Right cardiac atrium (tissue), 5 donors: ENCODE results near the gene PLPP4. TPM values are rescaled to one million over a fixed set of nuclear protein-coding genes. Genes with fewer than 3 reads are reported as not detected.
"Not testable (repeated sequence)": the region's sequence is repeated elsewhere in the genome, so short reads cannot be mapped to it uniquely, and the experiment has no call there.

Experiments used
- ATAC-seq, 2 donors: fragments of 200-7000 bp; cut with Tn5 transposase; one replicate each; pipeline versions ENCODE4 v1.8.0 to v1.9.1; 2020; ENCODE audit warnings: moderate library complexity in 2 of 2, mild to moderate bottlenecking in 1 of 2
- DNase-seq, 3 donors: peaks; one replicate each; pipeline ENCODE4 v3.0.0-alpha.2; 2020
- H3K27ac ChIP-seq: one replicate; pipeline ENCODE4 v1.5.1; 2013; ENCODE audit warnings: mild to moderate bottlenecking, low read length, control low read depth, moderate library complexity
- H3K27me3 ChIP-seq: one replicate; pipeline ENCODE4 v1.6.1; 2013; ENCODE audit not compliant: control insufficient read depth, insufficient read depth
- H3K4me1 ChIP-seq: one replicate; pipeline ENCODE4 v1.6.1; 2013; ENCODE audit warnings: low read length; ENCODE audit not compliant: control insufficient read depth, insufficient read depth
- H3K4me3 ChIP-seq: one replicate; pipeline ENCODE4 v1.5.1; 2013; ENCODE audit warnings: low read length, control low read depth
- H3K9me3 ChIP-seq: one replicate; pipeline ENCODE4 v1.6.1; 2013; ENCODE audit warnings: low read length; ENCODE audit not compliant: control insufficient read depth
- WGBS: extraction: QIAGEN DNeasy Blood & Tissue Kit; methylation state at CpG from one replicate; pipeline ENCODE4 v1.1.7; 2013; 5-methylcytosine and 5-hydroxymethylcytosine counted together
- intact Hi-C, 4 donors: fragments of 100-400 bp; cut with DNase I; formaldehyde crosslinking; loops; one replicate each; pipeline versions ENCODE4 v1.11.0 to v1.14.0; 2022 to 2023
- polyA plus RNA-seq: library from polyadenylated mRNA; stranded (reverse); fragments of 200-250 nt; gene quantifications from one replicate; pipeline ENCODE4 v1.2.3, GENCODE V29; 2013
- total RNA-seq, 4 donors: library from RNA; stranded (reverse); fragmentation: NEBNext Ultra II Directional; extraction: Animal tissue kit (Norgen Biotek cat#: 25700); gene quantifications; one replicate each; pipeline ENCODE4 v1.2.1, GENCODE V29; 2021
- donor health status: healthy with polysubstance abuse.
- donor health status: DM: no; HTN: yes; CAD: no.
- donor health status: DM: no; HTN: no; CAD: no.
- donor health status: DM: no; HTN: yes; CAD: no; lungs with severe emphysema.
- donor health status: DM: yes; HTN: yes; CAD: no.

PLPP4 gene
- total and polyA plus RNA-seq, 5 donors, result 0.09 TPM; not detected in 4

DNA sequence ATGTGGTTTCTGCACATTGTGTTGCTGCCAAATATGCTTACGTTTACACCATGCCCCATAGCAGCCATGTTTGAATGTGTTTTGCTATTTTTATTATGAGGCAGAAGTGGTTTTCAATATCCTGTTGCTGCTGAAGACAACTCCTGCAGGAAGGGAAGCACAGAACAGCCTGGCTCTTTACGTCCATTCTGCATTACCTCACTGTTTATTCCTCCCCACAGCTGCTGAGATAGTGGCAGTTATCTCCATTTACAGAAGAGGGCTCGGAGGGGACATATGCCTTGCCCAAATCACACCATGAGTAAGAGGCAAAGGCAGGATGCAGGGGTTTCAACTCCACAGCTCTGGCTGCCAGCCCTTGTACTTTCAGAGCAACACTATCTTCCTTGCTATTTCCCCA, 35.3 kb downstream of the PLPP4 start:
- intact Hi-C loops, result no loop called here
- H3K9me3 ChIP-seq, result no peaks in the 10 kb centered on the region
- H3K27ac ChIP-seq, result no peak overlapping the region
- no peaks in the 10 kb centered on the region for H3K27me3 ChIP-seq
- DNase-seq (no peak), ATAC-seq (no peak)
- no peaks in the 10 kb centered on the region for H3K4me1 ChIP-seq
- WGBS, result 8% methylated on average over 3 of the region's 3 CpGs
- no peak overlapping the region for H3K4me3 ChIP-seq

DNA sequence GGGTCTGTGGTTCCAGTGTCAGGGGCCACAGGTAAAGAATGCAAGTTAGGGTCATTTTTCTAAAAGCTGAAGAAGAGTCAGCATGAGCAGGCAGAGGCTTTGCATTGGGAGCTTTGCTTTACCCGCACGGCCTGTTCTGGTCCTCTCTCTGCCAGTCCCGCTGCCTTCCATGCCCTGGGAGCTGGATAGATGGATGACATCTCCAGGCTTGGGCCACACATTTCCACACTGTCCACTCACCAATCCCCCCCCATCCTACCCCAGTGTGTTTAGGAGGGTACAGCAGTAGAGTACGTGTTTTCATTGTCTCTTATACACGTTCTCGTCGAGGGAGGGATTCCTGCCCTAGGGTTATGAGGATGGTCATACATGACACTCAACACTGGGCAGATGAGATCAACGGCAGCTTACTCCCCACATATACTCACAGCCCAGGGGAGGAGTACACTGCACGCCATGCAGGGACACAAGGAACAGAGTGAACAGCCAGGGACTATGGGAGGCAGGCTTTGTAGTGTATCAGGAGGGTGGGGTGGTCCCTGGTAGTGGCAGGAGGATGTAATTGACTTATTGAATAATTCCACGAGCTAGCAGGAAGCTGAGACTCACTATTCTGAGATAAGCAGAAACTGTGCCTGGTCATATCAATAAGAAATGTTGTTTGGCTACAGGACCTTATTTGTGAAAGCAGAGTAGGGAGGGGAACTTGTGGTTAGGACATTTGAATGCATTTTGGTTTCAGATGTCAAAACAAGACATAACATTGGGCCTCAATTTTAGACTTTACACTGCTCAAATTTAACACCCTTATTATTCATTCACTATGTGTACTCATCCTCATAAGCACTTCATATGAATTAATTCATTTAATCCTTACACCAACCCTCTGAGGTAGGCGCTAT, 36.6 kb downstream of the PLPP4 start:
- 81% methylated on average over 11 of the region's 11 CpGs for WGBS
- no peak overlapping the region for H3K4me3 ChIP-seq
- intact Hi-C loops, result no loop called here
- no peaks in the 10 kb centered on the region for H3K27me3 ChIP-seq
- no peaks in the 10 kb centered on the region for H3K9me3 ChIP-seq
- ATAC-seq (no peak), DNase-seq (no peak)
- no peak overlapping the region for H3K27ac ChIP-seq
- no peaks in the 10 kb centered on the region for H3K4me1 ChIP-seq

GRCh38 chr10:120494313-120494710, 37.3 kb downstream of the PLPP4 start:
- Histone ChIP-seq H3K9me3 (no peaks in the 10 kb centered on the region), H3K27me3 (no peaks in the 10 kb centered on the region), H3K4me3 (no peak overlapping the region), H3K27ac (no peak overlapping the region), H3K4me1 (no peaks in the 10 kb centered on the region)
- intact Hi-C loops, result no loop called here
- ATAC-seq, result no peak
- DNase-seq, result no peak
- 88% methylated on average over 6 of the region's 6 CpGs for WGBS

DNA sequence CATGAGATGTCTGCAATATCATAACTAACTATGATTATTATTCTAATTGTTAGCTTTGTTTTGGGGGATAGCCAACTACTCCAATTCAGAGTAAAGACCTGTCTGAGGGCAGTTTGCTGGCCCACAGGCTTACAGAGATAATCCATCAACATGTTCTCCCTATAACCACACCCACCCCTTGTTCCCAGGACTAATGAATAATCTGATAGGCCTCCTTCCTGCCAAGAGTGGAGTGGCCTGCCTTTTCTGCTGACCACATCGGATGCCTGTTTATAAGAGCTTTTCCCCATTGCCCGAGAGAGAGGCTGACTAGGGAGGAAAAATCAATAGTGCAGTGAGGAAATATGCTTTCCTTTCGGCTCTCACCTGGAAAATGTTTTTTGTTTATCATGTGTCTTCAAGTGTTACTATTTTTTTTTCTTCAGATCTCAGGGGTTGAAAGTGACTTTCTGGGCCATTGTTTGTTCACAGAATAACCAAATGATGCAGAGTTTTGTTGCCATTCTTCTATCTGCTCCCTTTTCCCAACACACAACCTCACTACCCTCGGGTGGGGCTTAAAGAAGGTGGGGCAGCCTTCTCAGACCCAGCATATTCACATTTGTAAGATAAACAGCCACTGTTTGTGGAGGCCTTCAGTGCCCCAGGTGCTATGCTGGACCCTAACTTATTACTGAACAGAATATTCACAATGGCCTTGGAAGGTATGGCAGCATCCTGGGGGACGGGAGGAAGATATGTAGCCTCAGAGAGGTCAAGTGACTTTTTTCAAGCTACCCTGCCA, 38.4 kb downstream of the PLPP4 start:
- DNase-seq (no peak), ATAC-seq (no peak)
- no peaks in the 10 kb centered on the region for H3K27me3 ChIP-seq
- intact Hi-C loops, result no loop called here
- H3K4me3 ChIP-seq, result no peak overlapping the region
- 56% methylated on average over 5 of the region's 5 CpGs for WGBS
- no peaks in the 10 kb centered on the region for H3K9me3 ChIP-seq
- no peaks in the 10 kb centered on the region for H3K4me1 ChIP-seq
- H3K27ac ChIP-seq, result no peak overlapping the region

DNA sequence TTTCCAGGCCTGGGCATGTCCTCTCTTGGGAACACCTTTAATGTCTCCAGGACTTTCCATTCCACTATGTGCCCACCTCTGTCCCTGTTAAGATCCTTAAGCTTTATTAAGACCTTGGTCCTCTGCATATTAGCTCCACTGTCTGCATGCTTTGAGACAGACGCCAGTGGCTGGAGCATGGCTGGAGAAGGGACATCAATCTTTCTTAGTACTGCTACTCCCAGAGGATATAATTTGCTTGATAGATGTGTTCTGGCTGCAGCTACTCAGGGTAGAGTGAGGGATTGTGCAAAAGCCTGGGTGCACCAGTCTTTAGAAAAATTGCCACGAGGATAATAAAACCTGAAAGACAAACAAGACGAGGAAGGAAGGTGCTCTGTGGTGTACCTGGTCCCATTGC, 42.9 kb downstream of the PLPP4 start:
- ATAC-seq, result no peak
- no peak overlapping the region for H3K27ac ChIP-seq
- no peaks in the 10 kb centered on the region for H3K4me1 ChIP-seq
- intact Hi-C loops, result no loop called here
- H3K9me3 ChIP-seq, result no peaks in the 10 kb centered on the region
- DNase-seq, result no peak
- WGBS, result 74% methylated on average over 3 of the region's 3 CpGs
- no peaks in the 10 kb centered on the region for H3K27me3 ChIP-seq
- H3K4me3 ChIP-seq, result no peak overlapping the region

GRCh38 chr10:120503689-120504088, 46.7 kb downstream of the PLPP4 start:
- Histone ChIP-seq H3K4me1 (no peaks in the 10 kb centered on the region), H3K4me3 (no peak overlapping the region), H3K9me3 (no peaks in the 10 kb centered on the region), H3K27me3 (no peaks in the 10 kb centered on the region), H3K27ac (no peak overlapping the region)
- intact Hi-C loops, result no loop called here
- WGBS, result 52% methylated on average over 3 of the region's 3 CpGs
- DNase-seq, result no peak
- ATAC-seq, result no peak

DNA sequence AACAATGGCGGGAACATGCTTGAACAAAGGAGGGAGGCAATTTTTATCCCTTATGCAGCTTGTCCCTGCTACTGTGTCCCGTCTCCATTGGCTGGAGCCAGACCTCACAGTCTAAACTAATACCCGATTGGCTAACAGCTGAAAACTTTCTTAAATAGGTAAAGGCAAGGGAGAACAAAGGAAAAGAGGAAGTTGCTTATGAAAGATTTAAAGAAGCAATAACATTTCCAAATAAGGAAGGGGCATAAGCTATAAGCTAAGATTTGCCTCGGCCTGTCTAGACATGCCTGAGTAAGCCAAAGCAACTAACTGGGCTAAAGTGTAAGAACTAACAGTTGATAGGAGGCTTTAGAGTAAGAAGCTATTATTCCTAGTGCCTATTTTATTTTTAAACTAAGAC, 47.2 kb downstream of the PLPP4 start:
- intact Hi-C loops, H3K27me3 ChIP-seq, H3K4me3 ChIP-seq, H3K9me3 ChIP-seq, DNase-seq, H3K4me1 ChIP-seq, ATAC-seq, H3K27ac ChIP-seq: not testable (repeated sequence)
- WGBS, result 71% methylated on average over 4 of the region's 4 CpGs

DNA sequence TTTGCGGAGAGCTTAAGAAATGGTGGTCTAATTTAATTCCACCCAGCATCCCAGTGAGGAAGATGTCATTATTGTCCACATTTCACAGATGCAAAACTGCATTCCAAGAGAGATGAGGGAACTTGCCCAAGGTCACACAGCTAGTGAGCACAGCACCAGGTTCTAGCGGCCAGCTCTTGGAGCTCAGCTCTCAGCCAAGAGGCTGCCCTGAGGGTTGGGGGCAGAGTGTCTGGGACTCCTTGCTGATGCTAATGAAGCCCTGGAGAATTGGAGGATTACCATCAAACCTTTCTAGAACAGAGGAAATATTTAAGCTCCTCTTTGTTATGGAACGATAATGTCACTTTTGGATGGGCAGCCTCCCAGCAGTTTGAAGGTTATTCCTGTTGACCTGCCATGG, 48.0 kb downstream of the PLPP4 start:
- H3K27me3 ChIP-seq, result no peaks in the 10 kb centered on the region
- no peak overlapping the region for H3K27ac ChIP-seq
- no peak overlapping the region for H3K4me3 ChIP-seq
- WGBS, result 80% methylated on average over 3 of the region's 3 CpGs
- intact Hi-C loops, result no loop called here
- ATAC-seq (no peak), DNase-seq (no peak)
- H3K9me3 ChIP-seq, result no peaks in the 10 kb centered on the region
- H3K4me1 ChIP-seq, result no peaks in the 10 kb centered on the region

- intact Hi-C loops, result no loop called here
These were observed 48.8 kb downstream of the PLPP4 start for GRCh38 chr10:120505866-120506265.

GRCh38 chr10:120506674-120507073, 49.6 kb downstream of the PLPP4 start:
- Histone ChIP-seq H3K27ac (no peak overlapping the region), H3K4me3 (no peak overlapping the region), H3K4me1 (no peaks in the 10 kb centered on the region), H3K9me3 (no peaks in the 10 kb centered on the region), H3K27me3 (no peaks in the 10 kb centered on the region)
- whole genome bisulfite sequencing, result 81% methylated on average over 3 of the region's 3 CpGs
- ATAC-seq (no peak), DNase-seq (no peak)
- intact Hi-C loops, result no loop called here

More at GRCh38 chr10:120505866-120506265, 48.8 kb downstream of the PLPP4 start:
- no peaks in the 10 kb centered on the region for H3K27me3 ChIP-seq
- no peak for DNase-seq
- no peak overlapping the region for H3K4me3 ChIP-seq
- 82% methylated on average over 4 of the region's 4 CpGs for WGBS
- no peak overlapping the region for H3K27ac ChIP-seq
- H3K4me1 ChIP-seq, result no peaks in the 10 kb centered on the region
- no peaks in the 10 kb centered on the region for H3K9me3 ChIP-seq
- ATAC-seq, result no peak

DNA sequence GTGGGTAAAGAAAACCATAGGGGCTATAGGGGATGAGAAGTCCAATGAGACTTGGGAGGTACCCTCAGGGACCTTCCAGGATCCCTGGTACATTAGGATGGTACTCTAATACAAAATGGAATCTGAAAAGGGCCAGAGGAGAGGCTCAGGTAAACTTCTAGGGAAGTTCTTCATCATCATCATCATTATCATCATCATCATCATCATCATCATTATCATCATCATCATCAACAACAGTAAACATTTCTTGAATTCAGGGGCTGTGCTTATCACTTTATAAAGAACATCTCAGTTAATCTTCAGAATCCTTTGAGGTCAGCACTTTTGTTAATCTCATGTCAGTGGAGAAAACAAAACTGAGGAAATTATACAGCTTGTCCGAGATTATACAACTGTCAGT, 50.1 kb downstream of the PLPP4 start:
- Histone ChIP-seq H3K4me1 (no peaks in the 10 kb centered on the region), H3K4me3 (no peak overlapping the region), H3K27ac (no peak overlapping the region), H3K27me3 (no peaks in the 10 kb centered on the region), H3K9me3 (no peaks in the 10 kb centered on the region)
- 77% methylated on average over 1 of the region's 1 CpG for WGBS
- ATAC-seq (no peak), DNase-seq (no peak)
- intact Hi-C loops, result no loop called here
